ENCODE measurements around the gene HAUS7.

Gene HAUS7

GRCh38 chrX:153433781-153434285 is 36.5 kb downstream of the HAUS7 start:
- no peak for DNase-seq

- no peak for DNase-seq
These were observed 37.2 kb downstream of the HAUS7 start for GRCh38 chrX:153433161-153433680.

- no peak for DNase-seq
These were observed 39.6 kb downstream of the HAUS7 start for GRCh38 chrX:153430796-153431195.

GRCh38 chrX:153426204-153426603 is 44.2 kb downstream of the HAUS7 start:
- no peak for DNase-seq

GRCh38 chrX:153423652-153424051 is 46.7 kb downstream of the HAUS7 start:
- peak; percentile 11 for DNase-seq

GRCh38 chrX:153421856-153422255 is 48.5 kb downstream of the HAUS7 start:
- DNase-seq, result no peak

- no peak for DNase-seq
These were observed 49.4 kb downstream of the HAUS7 start for GRCh38 chrX:153420851-153421599.

- DNase-seq, result no peak
These were observed 52.7 kb downstream of the HAUS7 start for GRCh38 chrX:153417637-153418036.

- no peak for DNase-seq
These were observed 53.5 kb downstream of the HAUS7 start for GRCh38 chrX:153416781-153417450.

DNA sequence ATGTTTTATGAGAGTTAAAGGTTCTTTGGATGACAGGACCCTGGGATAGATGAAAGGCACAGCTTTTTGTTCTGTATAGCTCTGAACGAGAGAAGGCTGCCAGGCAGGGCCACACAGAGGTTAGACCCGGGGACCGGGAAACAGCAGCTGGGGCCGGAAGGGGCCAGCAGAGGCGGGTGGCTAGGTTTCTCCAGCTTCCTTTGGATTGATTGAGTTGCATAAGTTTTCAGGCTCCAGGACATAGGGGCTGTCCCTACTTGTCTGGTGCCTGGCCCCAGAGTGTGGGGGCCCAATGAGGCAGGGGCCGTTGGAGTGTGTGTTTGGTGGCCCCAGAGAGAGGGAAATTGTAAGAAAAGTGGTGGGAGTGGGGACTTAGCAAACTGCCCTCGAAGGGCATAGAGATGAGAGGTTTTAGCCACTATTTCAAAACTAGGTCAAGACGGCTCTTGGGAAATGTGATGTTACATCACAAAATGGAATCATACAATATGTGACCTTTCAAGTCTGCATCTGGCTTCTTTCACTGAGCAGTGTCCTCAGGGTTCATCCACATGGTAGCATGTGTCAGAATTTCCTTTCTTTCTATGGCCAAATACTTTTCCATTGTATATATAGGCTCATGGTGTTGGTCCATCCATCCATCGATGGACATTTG is 55.4 kb downstream of the HAUS7 start:
- DNase-seq, result no peak

DNA sequence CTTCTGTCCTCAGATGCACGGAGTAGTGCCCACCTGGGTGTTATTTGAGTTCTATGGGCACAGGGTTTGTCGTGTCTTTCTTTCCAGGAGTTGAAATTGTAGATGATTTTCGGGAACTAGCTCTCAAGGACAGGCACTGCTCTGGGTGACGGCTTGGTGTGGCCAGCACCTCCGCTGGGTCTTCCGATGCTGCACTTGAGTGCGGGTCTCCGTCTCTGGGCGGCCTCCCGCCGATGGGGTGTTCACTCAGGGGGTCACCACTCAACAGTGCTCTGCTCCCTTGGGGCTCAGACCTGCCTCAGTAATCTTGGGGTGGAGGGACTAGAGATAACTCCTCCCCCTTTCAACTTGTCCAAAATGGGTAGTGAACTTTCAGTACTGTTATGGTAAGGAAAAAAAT is 56.6 kb downstream of the HAUS7 start:
- DNase-seq, result no peak

GRCh38 chrX:153412746-153413720 is 57.3 kb downstream of the HAUS7 start:
- DNase-seq, result no peak

DNA sequence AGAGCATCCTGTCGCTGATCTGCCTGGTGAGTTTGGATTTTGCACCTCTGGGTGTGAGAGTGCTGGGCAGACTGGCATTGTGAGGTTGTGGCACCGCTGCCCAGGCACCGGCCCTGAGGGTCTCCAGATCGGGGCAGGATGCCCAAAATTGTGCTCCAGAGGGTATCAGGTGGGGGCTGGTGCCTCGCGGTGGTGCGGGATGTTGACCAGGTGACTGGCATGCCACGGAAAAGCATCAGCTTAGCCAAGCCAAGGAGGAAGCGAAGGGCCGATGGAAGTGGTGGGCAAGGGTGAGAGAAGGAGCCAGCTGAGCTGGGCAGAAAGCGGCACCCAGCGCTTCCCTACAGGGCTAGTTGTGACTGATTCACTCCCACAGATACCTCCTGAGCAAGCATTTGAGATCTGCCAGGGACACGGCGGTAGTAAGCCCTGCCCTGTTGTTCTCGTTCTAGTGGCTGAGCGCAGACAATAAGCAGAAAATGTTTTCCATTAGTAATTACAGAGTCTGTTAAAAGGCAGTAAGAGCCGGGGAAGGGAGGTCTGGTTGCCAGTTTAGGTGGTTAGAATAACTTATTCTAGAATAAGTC is 58.3 kb downstream of the HAUS7 start:
- no peak for DNase-seq

GRCh38 chrX:153411255-153411987 is 59.0 kb downstream of the HAUS7 start, which contains the start of gene ZFP92:
Gene ZFP92, plus strand, starts transcription at chrX:153411472. Its CDS starts 6,851 bp downstream, at chrX:153418323.
- DNase-seq, result peak; percentile 51

DNA sequence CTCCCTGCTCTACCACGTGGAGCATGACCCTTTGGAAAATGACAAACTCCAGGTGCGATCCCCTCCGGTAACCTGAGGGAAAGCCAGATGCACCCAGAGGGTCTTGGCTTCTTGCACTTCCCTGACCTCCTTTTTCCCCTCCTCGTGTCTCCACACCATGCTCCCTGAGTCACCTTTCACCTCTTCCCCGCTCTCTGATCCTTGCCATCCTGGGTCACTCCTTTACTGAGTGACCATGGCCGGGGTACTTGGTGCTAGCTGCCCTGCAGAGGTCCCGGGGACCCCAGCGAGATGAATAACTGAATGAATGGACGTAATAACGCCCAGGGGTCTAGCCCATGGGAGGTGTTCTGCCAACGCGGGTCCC is 59.5 kb downstream of the HAUS7 start:
- DNase-seq, result no peak

- no peak for DNase-seq
These were observed 60.0 kb downstream of the HAUS7 start for GRCh38 chrX:153410373-153410772.

GRCh38 chrX:153409414-153410101 is 60.8 kb downstream of the HAUS7 start:
- DNase-seq, result no peak

- no peak for DNase-seq
These were observed 61.5 kb downstream of the HAUS7 start for GRCh38 chrX:153408871-153409351.

GRCh38 chrX:153408221-153408721 is 62.1 kb downstream of the HAUS7 start:
- no peak for DNase-seq

DNA sequence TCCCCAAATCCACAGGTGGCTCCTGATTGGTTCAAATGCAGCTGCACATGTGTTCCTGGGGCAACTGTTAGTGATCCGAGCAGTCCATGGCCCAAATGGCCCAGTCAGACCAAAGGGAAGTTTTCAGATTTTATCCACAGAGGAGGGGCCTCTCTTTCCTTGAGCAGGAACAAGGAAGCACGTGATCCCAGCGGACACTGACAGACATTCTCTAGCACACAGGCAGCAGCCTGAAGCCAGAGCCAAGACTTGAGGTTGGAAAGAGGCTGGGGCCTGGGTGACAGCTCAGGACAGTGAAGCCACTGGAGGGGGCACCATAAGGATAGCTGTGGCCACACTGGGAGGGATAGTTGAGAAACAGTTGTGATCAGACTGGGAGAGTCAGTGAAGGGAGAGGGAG is 62.6 kb downstream of the HAUS7 start:
- no peak for DNase-seq

All from RPMI8226 (cell line).